WTC11 (cell line): Measurements from ENCODE around the gene EIF4B. TPM values are rescaled to one million over a fixed set of nuclear protein-coding genes. Genes with fewer than 3 reads are reported as not detected.

Experiments used
- ATAC-seq: fragments of 200-7000 bp; cut with Tn5 transposase; 2 replicates; pipeline ENCODE4 v1.10.0; 2021; ENCODE audit warnings: mild to moderate bottlenecking, moderate library complexity
- CTCF ChIA-PET: fragments of 300-600 bp; sonication (Branson Sonifier 250); formaldehyde crosslinking; loops from one replicate; lab custom pipeline; 2021; ENCODE audit warnings: antibody characterized with exemption; lab: Charles Lee
- POLR2A ChIA-PET: fragments of 350-600 bp; sonication (Branson Sonifier 250); formaldehyde crosslinking; loops from one replicate; lab custom pipeline; 2021; ENCODE audit warnings: antibody characterized with exemption; lab: Charles Lee
- DNase-seq: peaks from one replicate; pipeline ENCODE4 v3.0.0; 2021; ENCODE audit warnings: low spot score
- H3K27ac Mint-ChIP-seq: 2 replicates; pipeline ENCODE4 v1.8.0; 2021; ENCODE audit warnings: mixed read lengths
- H3K27me3 Mint-ChIP-seq: 2 replicates; pipeline ENCODE4 v1.8.0; 2021; ENCODE audit warnings: low read depth, mild to moderate bottlenecking, moderate library complexity, mixed read lengths
- H3K36me3 Mint-ChIP-seq: 2 replicates; pipeline ENCODE4 v1.8.0; 2021; ENCODE audit warnings: mixed read lengths
- H3K4me1 Mint-ChIP-seq: 2 replicates; pipeline ENCODE4 v1.8.0; 2022; ENCODE audit warnings: mixed read lengths
- H3K4me3 Mint-ChIP-seq: 2 replicates; pipeline ENCODE4 v1.8.0; 2021; ENCODE audit warnings: mild to moderate bottlenecking, moderate library complexity, mixed read lengths
- H3K9me3 Mint-ChIP-seq: 2 replicates; pipeline ENCODE4 v1.8.0; 2021; ENCODE audit warnings: mixed read lengths
- ATF1 ChIP-seq: sonication (generic); formaldehyde crosslinking; IDR thresholded peaks from 2 replicates; pipeline ENCODE4 v1.8.1; 2023; ENCODE audit warnings: mild to moderate bottlenecking, moderate library complexity, missing genetic modification reagents
- GRHL2 ChIP-seq: fragments of 250-450 bp; sonication (Bioruptor Pico); IDR thresholded peaks from 2 replicates; pipeline ENCODE4 v1.8.0; 2022; ENCODE audit warnings: mild to moderate bottlenecking, moderate library complexity; ENCODE audit not compliant: insufficient replicate concordance, severe bottlenecking
- MAX ChIP-seq: sonication (generic); formaldehyde crosslinking; IDR thresholded peaks from 2 replicates; pipeline ENCODE4 v1.8.0; 2022; ENCODE audit warnings: mild to moderate bottlenecking, missing genetic modification reagents
- MYBL2 ChIP-seq: sonication (generic); formaldehyde crosslinking; IDR thresholded peaks from 2 replicates; pipeline ENCODE4 v1.8.1; 2023; ENCODE audit warnings: mild to moderate bottlenecking, moderate library complexity, missing genetic modification reagents
- NR2C2 ChIP-seq: sonication (generic); formaldehyde crosslinking; IDR thresholded peaks from 2 replicates; pipeline ENCODE4 v1.8.0; 2022; ENCODE audit warnings: mild to moderate bottlenecking, missing genetic modification reagents
- TEAD4 ChIP-seq: sonication (generic); formaldehyde crosslinking; IDR thresholded peaks from 2 replicates; pipeline ENCODE4 v1.8.0; 2022; ENCODE audit warnings: mild to moderate bottlenecking, missing genetic modification reagents
- USF1 ChIP-seq: sonication (generic); formaldehyde crosslinking; IDR thresholded peaks from 2 replicates; pipeline ENCODE4 v1.8.0; 2022; ENCODE audit warnings: mild to moderate bottlenecking, missing genetic modification reagents
- USF2 ChIP-seq: sonication (generic); formaldehyde crosslinking; IDR thresholded peaks from 2 replicates; pipeline ENCODE4 v1.8.1; 2023; ENCODE audit warnings: mild to moderate bottlenecking, missing genetic modification reagents, moderate library complexity
- ZNF671 ChIP-seq: fragments of 250-450 bp; sonication (Bioruptor Pico); IDR thresholded peaks from 2 replicates; pipeline ENCODE4 v1.8.0; 2021; ENCODE audit warnings: mild to moderate bottlenecking
- total RNA-seq: library from RNA; stranded (reverse); gene quantifications from 3 replicates; pipeline ENCODE4 v1.2.3, GENCODE V29; 2021
- TF ChIP-seq, protein P1 (sequence below): fragments of 250-450 bp; sonication (Bioruptor Pico); IDR thresholded peaks from 2 replicates; pipeline ENCODE4 v1.9.0; 2021; ENCODE audit warnings: mild to moderate bottlenecking
- TF ChIP-seq, protein P2 (sequence below): sonication (generic); formaldehyde crosslinking; conservative IDR thresholded peaks from 2 replicates; pipeline ENCODE4 v1.8.1; 2023; ENCODE audit warnings: mild to moderate bottlenecking, low read depth, missing genetic modification reagents, moderate library complexity
- TF ChIP-seq, protein P3 (sequence below): fragments of 200-600 bp; IDR thresholded peaks from 2 replicates; pipeline ENCODE4 v1.8.0; 2022; ENCODE audit warnings: antibody characterized with exemption
- TF ChIP-seq, protein P4 (sequence below): sonication (generic); formaldehyde crosslinking; IDR thresholded peaks from 2 replicates; pipeline ENCODE4 v1.8.0; 2023; ENCODE audit warnings: missing genetic modification reagents, mild to moderate bottlenecking, borderline replicate concordance

Gene EIF4B
- total RNA-seq, 1 experiment from 2014 or later, result 730 TPM

GRCh38 chr12:53078425-53079225 lies 72.4 kb downstream of the EIF4B start:
- H3K27ac Mint-ChIP-seq, result peak overlapping the region; percentile 34; the same call in 1 of the 2 replicates
- TF ChIP-seq USF2 (CRISPR knock-in tag) (peak; percentile 59), NR2C2 (no peak), ATF1 (no peak), MYBL2 (CRISPR knock-in tag) (no peak), GRHL2 (CRISPR knock-in tag) (no peak), TEAD4 (CRISPR knock-in tag) (no peak), USF1 (peak; percentile 54; the same call in 1 of the 2 replicates), MAX (CRISPR knock-in tag) (peak; percentile 13; the same call in 1 of the 2 replicates), ZNF671 (CRISPR knock-in tag) (no peak)
- TF ChIP-seq, protein P1, sequence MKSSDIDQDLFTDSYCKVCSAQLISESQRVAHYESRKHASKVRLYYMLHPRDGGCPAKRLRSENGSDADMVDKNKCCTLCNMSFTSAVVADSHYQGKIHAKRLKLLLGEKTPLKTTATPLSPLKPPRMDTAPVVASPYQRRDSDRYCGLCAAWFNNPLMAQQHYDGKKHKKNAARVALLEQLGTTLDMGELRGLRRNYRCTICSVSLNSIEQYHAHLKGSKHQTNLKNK (CRISPR knock-in tag), result no peak
- TF ChIP-seq, protein P2, sequence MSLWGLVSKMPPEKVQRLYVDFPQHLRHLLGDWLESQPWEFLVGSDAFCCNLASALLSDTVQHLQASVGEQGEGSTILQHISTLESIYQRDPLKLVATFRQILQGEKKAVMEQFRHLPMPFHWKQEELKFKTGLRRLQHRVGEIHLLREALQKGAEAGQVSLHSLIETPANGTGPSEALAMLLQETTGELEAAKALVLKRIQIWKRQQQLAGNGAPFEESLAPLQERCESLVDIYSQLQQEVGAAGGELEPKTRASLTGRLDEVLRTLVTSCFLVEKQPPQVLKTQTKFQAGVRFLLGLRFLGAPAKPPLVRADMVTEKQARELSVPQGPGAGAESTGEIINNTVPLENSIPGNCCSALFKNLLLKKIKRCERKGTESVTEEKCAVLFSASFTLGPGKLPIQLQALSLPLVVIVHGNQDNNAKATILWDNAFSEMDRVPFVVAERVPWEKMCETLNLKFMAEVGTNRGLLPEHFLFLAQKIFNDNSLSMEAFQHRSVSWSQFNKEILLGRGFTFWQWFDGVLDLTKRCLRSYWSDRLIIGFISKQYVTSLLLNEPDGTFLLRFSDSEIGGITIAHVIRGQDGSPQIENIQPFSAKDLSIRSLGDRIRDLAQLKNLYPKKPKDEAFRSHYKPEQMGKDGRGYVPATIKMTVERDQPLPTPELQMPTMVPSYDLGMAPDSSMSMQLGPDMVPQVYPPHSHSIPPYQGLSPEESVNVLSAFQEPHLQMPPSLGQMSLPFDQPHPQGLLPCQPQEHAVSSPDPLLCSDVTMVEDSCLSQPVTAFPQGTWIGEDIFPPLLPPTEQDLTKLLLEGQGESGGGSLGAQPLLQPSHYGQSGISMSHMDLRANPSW (CRISPR knock-in tag), result no peak
- TF ChIP-seq, protein P3, sequence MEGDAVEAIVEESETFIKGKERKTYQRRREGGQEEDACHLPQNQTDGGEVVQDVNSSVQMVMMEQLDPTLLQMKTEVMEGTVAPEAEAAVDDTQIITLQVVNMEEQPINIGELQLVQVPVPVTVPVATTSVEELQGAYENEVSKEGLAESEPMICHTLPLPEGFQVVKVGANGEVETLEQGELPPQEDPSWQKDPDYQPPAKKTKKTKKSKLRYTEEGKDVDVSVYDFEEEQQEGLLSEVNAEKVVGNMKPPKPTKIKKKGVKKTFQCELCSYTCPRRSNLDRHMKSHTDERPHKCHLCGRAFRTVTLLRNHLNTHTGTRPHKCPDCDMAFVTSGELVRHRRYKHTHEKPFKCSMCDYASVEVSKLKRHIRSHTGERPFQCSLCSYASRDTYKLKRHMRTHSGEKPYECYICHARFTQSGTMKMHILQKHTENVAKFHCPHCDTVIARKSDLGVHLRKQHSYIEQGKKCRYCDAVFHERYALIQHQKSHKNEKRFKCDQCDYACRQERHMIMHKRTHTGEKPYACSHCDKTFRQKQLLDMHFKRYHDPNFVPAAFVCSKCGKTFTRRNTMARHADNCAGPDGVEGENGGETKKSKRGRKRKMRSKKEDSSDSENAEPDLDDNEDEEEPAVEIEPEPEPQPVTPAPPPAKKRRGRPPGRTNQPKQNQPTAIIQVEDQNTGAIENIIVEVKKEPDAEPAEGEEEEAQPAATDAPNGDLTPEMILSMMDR, result no peak
- TF ChIP-seq, protein P4, sequence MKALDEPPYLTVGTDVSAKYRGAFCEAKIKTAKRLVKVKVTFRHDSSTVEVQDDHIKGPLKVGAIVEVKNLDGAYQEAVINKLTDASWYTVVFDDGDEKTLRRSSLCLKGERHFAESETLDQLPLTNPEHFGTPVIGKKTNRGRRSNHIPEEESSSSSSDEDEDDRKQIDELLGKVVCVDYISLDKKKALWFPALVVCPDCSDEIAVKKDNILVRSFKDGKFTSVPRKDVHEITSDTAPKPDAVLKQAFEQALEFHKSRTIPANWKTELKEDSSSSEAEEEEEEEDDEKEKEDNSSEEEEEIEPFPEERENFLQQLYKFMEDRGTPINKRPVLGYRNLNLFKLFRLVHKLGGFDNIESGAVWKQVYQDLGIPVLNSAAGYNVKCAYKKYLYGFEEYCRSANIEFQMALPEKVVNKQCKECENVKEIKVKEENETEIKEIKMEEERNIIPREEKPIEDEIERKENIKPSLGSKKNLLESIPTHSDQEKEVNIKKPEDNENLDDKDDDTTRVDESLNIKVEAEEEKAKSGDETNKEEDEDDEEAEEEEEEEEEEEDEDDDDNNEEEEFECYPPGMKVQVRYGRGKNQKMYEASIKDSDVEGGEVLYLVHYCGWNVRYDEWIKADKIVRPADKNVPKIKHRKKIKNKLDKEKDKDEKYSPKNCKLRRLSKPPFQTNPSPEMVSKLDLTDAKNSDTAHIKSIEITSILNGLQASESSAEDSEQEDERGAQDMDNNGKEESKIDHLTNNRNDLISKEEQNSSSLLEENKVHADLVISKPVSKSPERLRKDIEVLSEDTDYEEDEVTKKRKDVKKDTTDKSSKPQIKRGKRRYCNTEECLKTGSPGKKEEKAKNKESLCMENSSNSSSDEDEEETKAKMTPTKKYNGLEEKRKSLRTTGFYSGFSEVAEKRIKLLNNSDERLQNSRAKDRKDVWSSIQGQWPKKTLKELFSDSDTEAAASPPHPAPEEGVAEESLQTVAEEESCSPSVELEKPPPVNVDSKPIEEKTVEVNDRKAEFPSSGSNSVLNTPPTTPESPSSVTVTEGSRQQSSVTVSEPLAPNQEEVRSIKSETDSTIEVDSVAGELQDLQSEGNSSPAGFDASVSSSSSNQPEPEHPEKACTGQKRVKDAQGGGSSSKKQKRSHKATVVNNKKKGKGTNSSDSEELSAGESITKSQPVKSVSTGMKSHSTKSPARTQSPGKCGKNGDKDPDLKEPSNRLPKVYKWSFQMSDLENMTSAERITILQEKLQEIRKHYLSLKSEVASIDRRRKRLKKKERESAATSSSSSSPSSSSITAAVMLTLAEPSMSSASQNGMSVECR (CRISPR knock-in tag), result 0 out of 2 replicates have a peak, but pooled peaks have one; percentile 57
- POLR2A ChIA-PET, result interaction anchor here (0.6 to 1.9 kb wide), 13 partner anchors 8 to 138 kb away, joined by 3 to 5 read pairs (median 3); partner anchors contain the start of genes CSAD, EIF4B, IGFBP6 and ZNF740

More at GRCh38 chr12:53078425-53079225, 72.4 kb downstream of the EIF4B start:
- CTCF ChIA-PET, result interaction anchor here (0.6 to 3.7 kb wide), 28 partner anchors 8 to 303 kb away, joined by 3 to 80 read pairs (median 6); partner anchors contain the start of genes AAAS, CSAD, ESPL1 and IGFBP6
- Mint-ChIP-seq H3K27me3 (peaks cover 40% of the 10 kb centered on the region), H3K4me3 (peak overlapping the region; percentile 85), H3K4me1 (peaks cover 13% of the 10 kb centered on the region), H3K36me3 (peaks cover 12% of the 10 kb centered on the region; the same call in 1 of the 2 replicates), H3K9me3 (no peaks in the 10 kb centered on the region)
- DNase-seq (no peak), ATAC-seq (peak; percentile 9; the same call in 1 of the 2 replicates)
